Neural cell (in vitro differentiated cells): Measurements from ENCODE around the gene UGT1A4. TPM values are rescaled to one million over a fixed set of nuclear protein-coding genes. Genes with fewer than 3 reads are reported as not detected.

Experiments used
- H2AFZ ChIP-seq: fragments of 200-600, 300-800 bp; sonication (generic), shearing (Covaris generic); 2 replicates; pipeline ENCODE4 v1.6.0; 2014; ENCODE audit warnings: low read depth, mild to moderate bottlenecking, antibody characterized with exemption, low read length, moderate library complexity
- H3F3A ChIP-seq: fragments of 200-600 bp; shearing (Covaris generic); 2 replicates; pipeline ENCODE4 v1.6.1; 2016; ENCODE audit warnings: mild to moderate bottlenecking, moderate library complexity, mixed read lengths, antibody characterized with exemption, low read length; ENCODE audit not compliant: insufficient read depth, poor library complexity, severe bottlenecking
- H3K27ac ChIP-seq: fragments of 200-600, 300-800 bp; sonication (generic), shearing (Covaris generic); 2 replicates; pipeline ENCODE4 v1.5.1; 2014; ENCODE audit warnings: mild to moderate bottlenecking, low read length, moderate library complexity
- H3K27me3 ChIP-seq: fragments of 300-800, 200-600 bp; sonication (generic), shearing (Covaris generic); 2 replicates; pipeline ENCODE4 v1.6.0; 2014; ENCODE audit warnings: mild to moderate bottlenecking, low read depth, low read length, moderate library complexity; ENCODE audit not compliant: insufficient read depth
- H3K36me3 ChIP-seq: fragments of 300-800, 200-600 bp; sonication (generic), shearing (Covaris generic); 2 replicates; pipeline ENCODE4 v1.5.1; 2014; ENCODE audit warnings: mild to moderate bottlenecking, antibody characterized with exemption, low read length, moderate library complexity; ENCODE audit not compliant: insufficient read depth
- H3K4me2 ChIP-seq: fragments of 300-800, 200-600 bp; sonication (generic), shearing (Covaris generic); 2 replicates; pipeline ENCODE4 v1.6.0; 2014; ENCODE audit warnings: mild to moderate bottlenecking, low read length
- H3K4me3 ChIP-seq: fragments of 300-800, 200-600 bp; sonication (generic), shearing (Covaris generic); 2 replicates; pipeline ENCODE4 v1.5.1; 2014; ENCODE audit warnings: mild to moderate bottlenecking, low read length, moderate library complexity
- H3K79me2 ChIP-seq: fragments of 200-600 bp; shearing (Covaris generic); replicated peaks from 2 replicates; pipeline ENCODE4 v1.6.0; 2014; ENCODE audit warnings: mild to moderate bottlenecking, low read length, moderate library complexity; ENCODE audit not compliant: insufficient read depth
- H3K9ac ChIP-seq: fragments of 300-800, 200-600 bp; sonication (generic), shearing (Covaris generic); 2 replicates; pipeline ENCODE4 v1.6.1; 2016; ENCODE audit warnings: mild to moderate bottlenecking, low read length, mixed read lengths
- H3K9me2 ChIP-seq: fragments of 200-600 bp; shearing (Covaris generic); 2 replicates; pipeline ENCODE4 v1.6.1; 2016; ENCODE audit warnings: mild to moderate bottlenecking, low read length, mixed read lengths; ENCODE audit not compliant: insufficient read depth
- H3K9me3 ChIP-seq: fragments of 200-600, 300-800 bp; sonication (generic), shearing (Covaris generic); 2 replicates; pipeline ENCODE4 v1.6.1; 2016; ENCODE audit warnings: mild to moderate bottlenecking, mixed run types, low read length, moderate library complexity, mixed read lengths
- H4K20me1 ChIP-seq: fragments of 200-600 bp; shearing (Covaris generic); 2 replicates; pipeline ENCODE4 v1.6.1; 2016; ENCODE audit warnings: mild to moderate bottlenecking, mixed run types; ENCODE audit not compliant: insufficient read depth
- CTCF ChIP-seq: fragments of 450-650 bp; IDR thresholded peaks from 2 replicates; pipeline ENCODE4 v1.5.1; 2014; ENCODE audit warnings: antibody characterized with exemption, mild to moderate bottlenecking, moderate library complexity; ENCODE audit not compliant: poor library complexity, severe bottlenecking
- EP300 ChIP-seq: fragments of 450-650 bp; conservative IDR thresholded peaks from 2 replicates; pipeline ENCODE4 v1.6.1; 2014; ENCODE audit warnings: antibody characterized with exemption, mild to moderate bottlenecking, moderate library complexity; ENCODE audit not compliant: poor library complexity, severe bottlenecking
- EZH2 ChIP-seq: fragments of 200-600, 300-800 bp; shearing (Covaris generic), sonication (generic); IDR thresholded peaks from 2 replicates; pipeline ENCODE4 v1.6.1; 2014; ENCODE audit warnings: antibody characterized with exemption, low read length, borderline replicate concordance, mild to moderate bottlenecking; ENCODE audit not compliant: insufficient read depth, poor library complexity, severe bottlenecking
- MXI1 ChIP-seq: fragments of 450-650 bp; conservative IDR thresholded peaks from 2 replicates; pipeline ENCODE4 v1.6.1; 2014; ENCODE audit warnings: antibody characterized with exemption, mild to moderate bottlenecking; ENCODE audit not compliant: poor library complexity, severe bottlenecking
- POLR2AphosphoS5 ChIP-seq: IDR thresholded peaks from 2 replicates; pipeline ENCODE4 v1.6.1; 2012
- RAD21 ChIP-seq: fragments of 450-650 bp; conservative IDR thresholded peaks from 2 replicates; pipeline ENCODE4 v1.6.1; 2014; ENCODE audit warnings: antibody characterized with exemption, mild to moderate bottlenecking, moderate library complexity
- REST ChIP-seq: IDR thresholded peaks from 2 replicates; pipeline ENCODE4 v1.6.1; 2012; ENCODE audit warnings: borderline replicate concordance
- SMC3 ChIP-seq: fragments of 450-650 bp; conservative IDR thresholded peaks from 2 replicates; pipeline ENCODE4 v1.6.1; 2014; ENCODE audit warnings: antibody characterized with exemption, mild to moderate bottlenecking, moderate library complexity; ENCODE audit not compliant: poor library complexity
- TAF1 ChIP-seq: IDR thresholded peaks from 2 replicates; pipeline ENCODE4 v1.6.1; 2012; ENCODE audit warnings: low read depth
- polyA plus RNA-seq: library from polyadenylated mRNA; depleted of rRNA; stranded (reverse); fragments of >200 nt; gene quantifications from 2 replicates; pipeline ENCODE4 v1.2.3, GENCODE V29; 2014

Gene UGT1A4
- polyA plus RNA-seq, 1 donor from 2014 or later, result not detected

- TF ChIP-seq EZH2 (no peak), REST (no peak), CTCF (no peak), SMC3 (no peak), TAF1 (no peak), POLR2AphosphoS5 (no peak), MXI1 (no peak), RAD21 (no peak), EP300 (no peak)
- H3K27me3 ChIP-seq, result no peaks in the 10 kb centered on the region
- H3K79me2 ChIP-seq, result no peaks in the 10 kb centered on the region
- no peak overlapping the region for H3K27ac ChIP-seq
- no peaks in the 10 kb centered on the region for H3K36me3 ChIP-seq
- H3K9me3 ChIP-seq, result no peaks in the 10 kb centered on the region
- no peaks in the 10 kb centered on the region for H4K20me1 ChIP-seq
- no peak overlapping the region for H3K4me2 ChIP-seq
- H3K9ac ChIP-seq, result no peak overlapping the region
- H3K4me3 ChIP-seq, result no peak overlapping the region
- H2AFZ ChIP-seq, result no peak overlapping the region
- H3K9me2 ChIP-seq, result no peaks in the 10 kb centered on the region
- H3F3A ChIP-seq, result no peaks in the 10 kb centered on the region
Measured at GRCh38 chr2:233817361-233817911, 98.9 kb downstream of the UGT1A4 start.

GRCh38 chr2:233817995-233818638, 99.6 kb downstream of the UGT1A4 start:
- TF ChIP-seq CTCF, result no peak
- no peak for TF ChIP-seq EP300
- TF ChIP-seq REST, result no peak
- TF ChIP-seq SMC3, result no peak
- TF ChIP-seq RAD21, result no peak
- no peak for TF ChIP-seq EZH2
- no peak for TF ChIP-seq POLR2AphosphoS5
- TF ChIP-seq TAF1, result no peak
- no peak for TF ChIP-seq MXI1
- Histone ChIP-seq H3K36me3 (no peaks in the 10 kb centered on the region), H3K27ac (no peak overlapping the region), H3K9me3 (no peaks in the 10 kb centered on the region), H3K9ac (no peak overlapping the region), H4K20me1 (no peaks in the 10 kb centered on the region), H3K4me2 (no peak overlapping the region), H3K27me3 (no peaks in the 10 kb centered on the region), H3K79me2 (no peaks in the 10 kb centered on the region), H3K9me2 (no peaks in the 10 kb centered on the region), H2AFZ (no peak overlapping the region), H3K4me3 (no peak overlapping the region), H3F3A (no peaks in the 10 kb centered on the region)
